ENCODE results near the gene SLC31A1. TPM values are rescaled to one million over a fixed set of nuclear protein-coding genes. Genes with fewer than 3 reads are reported as not detected.

The SLC31A1 gene
- total and polyA plus RNA-seq, 2 of the 8 experiments (the other 6 are each of a cell fraction or from before 2014, with no cell fraction given): 23.9 to 40.8 TPM

GRCh38 chr9:113267911-113268566 lies 46.7 kb downstream of the SLC31A1 start (continued):
- TF ChIP-seq CHD7 (IDR thresholded peaks at IDR 0.05; ENCODE audit: insufficient replicate concordance, low read length): no peak
- TF ChIP-seq, protein P1, sequence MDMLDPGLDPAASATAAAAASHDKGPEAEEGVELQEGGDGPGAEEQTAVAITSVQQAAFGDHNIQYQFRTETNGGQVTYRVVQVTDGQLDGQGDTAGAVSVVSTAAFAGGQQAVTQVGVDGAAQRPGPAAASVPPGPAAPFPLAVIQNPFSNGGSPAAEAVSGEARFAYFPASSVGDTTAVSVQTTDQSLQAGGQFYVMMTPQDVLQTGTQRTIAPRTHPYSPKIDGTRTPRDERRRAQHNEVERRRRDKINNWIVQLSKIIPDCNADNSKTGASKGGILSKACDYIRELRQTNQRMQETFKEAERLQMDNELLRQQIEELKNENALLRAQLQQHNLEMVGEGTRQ (IDR thresholded peaks at IDR 0.05; ENCODE audit: low read length): no peak
- TF ChIP-seq JUND (IDR thresholded peaks at IDR 0.05; ENCODE audit: low read length): no peak
- no peak for TF ChIP-seq SP2 (IDR thresholded peaks at IDR 0.05; ENCODE audit: low read length)
- no peak for TF ChIP-seq HDAC2 (IDR thresholded peaks at IDR 0.05; ENCODE audit: borderline replicate concordance in 1 of 2, low read depth in 2 of 2, low read length in 2 of 2)
